RWPE2 (cell line): ENCODE data around the gene RIMKLB.

Experiments used
- ATAC-seq: fragments of 200-7000 bp; cut with Tn5 transposase; 3 replicates; pipeline ENCODE4 v1.9.1; 2021; ENCODE audit warnings: low read depth
- DNase-seq: peaks from one replicate; pipeline ENCODE4 v3.0.0-alpha.2; 2020; ENCODE audit warnings: low spot score
- H3K27ac ChIP-seq: fragments of 450-650 bp; 2 replicates; pipeline ENCODE4 v1.5.1; 2017; ENCODE audit warnings: mild to moderate bottlenecking; ENCODE audit not compliant: poor library complexity, severe bottlenecking
- H3K27me3 ChIP-seq: fragments of 250-450 bp; sonication (Bioruptor Pico); 2 replicates; pipeline ENCODE4 v1.5.1; 2021; ENCODE audit warnings: mild to moderate bottlenecking, moderate library complexity; ENCODE audit not compliant: insufficient read depth, poor library complexity, severe bottlenecking
- H3K36me3 ChIP-seq: fragments of 250-450 bp; sonication (Bioruptor Pico); 2 replicates; pipeline ENCODE4 v1.5.1; 2020; ENCODE audit warnings: low read depth, mild to moderate bottlenecking, moderate library complexity
- H3K4me1 ChIP-seq: fragments of 250-450 bp; sonication (Bioruptor Pico); 2 replicates; pipeline ENCODE4 v1.5.1; 2021; ENCODE audit warnings: mild to moderate bottlenecking, moderate library complexity; ENCODE audit not compliant: insufficient read depth, poor library complexity, severe bottlenecking
- H3K4me3 ChIP-seq: fragments of 250-450 bp; sonication (Bioruptor Pico); 2 replicates; pipeline ENCODE4 v1.5.1; 2021; ENCODE audit warnings: mild to moderate bottlenecking, moderate library complexity; ENCODE audit not compliant: severe bottlenecking
- H3K9me3 ChIP-seq: fragments of 250-450 bp; sonication (Bioruptor Pico); 2 replicates; pipeline ENCODE4 v1.5.1; 2021; ENCODE audit warnings: mild to moderate bottlenecking, moderate library complexity; ENCODE audit not compliant: severe bottlenecking
- CTCF ChIP-seq: fragments of 450-650 bp; IDR thresholded peaks from one replicate; pipeline ENCODE4 v1.5.1; 2017; ENCODE audit warnings: mild to moderate bottlenecking, moderate library complexity; ENCODE audit not compliant: poor library complexity, severe bottlenecking

The RIMKLB gene

GRCh38 chr12:8770499-8770898, 72.7 kb downstream of the RIMKLB start:
- Histone ChIP-seq H3K27ac (no peak overlapping the region), H3K27me3 (no peaks in the 10 kb centered on the region), H3K4me1 (no peaks in the 10 kb centered on the region), H3K4me3 (no peak overlapping the region), H3K9me3 (no peaks in the 10 kb centered on the region), H3K36me3 (no peaks in the 10 kb centered on the region)
- no peak for ATAC-seq
- no peak for DNase-seq
- no peak for TF ChIP-seq CTCF

GRCh38 chr12:8771072-8771471, 73.3 kb downstream of the RIMKLB start:
- Histone ChIP-seq H3K27ac (no peak overlapping the region), H3K9me3 (no peaks in the 10 kb centered on the region), H3K4me3 (no peak overlapping the region), H3K27me3 (no peaks in the 10 kb centered on the region), H3K4me1 (no peaks in the 10 kb centered on the region), H3K36me3 (no peaks in the 10 kb centered on the region)
- DNase-seq: no peak
- TF ChIP-seq CTCF: no peak
- no peak for ATAC-seq

DNA sequence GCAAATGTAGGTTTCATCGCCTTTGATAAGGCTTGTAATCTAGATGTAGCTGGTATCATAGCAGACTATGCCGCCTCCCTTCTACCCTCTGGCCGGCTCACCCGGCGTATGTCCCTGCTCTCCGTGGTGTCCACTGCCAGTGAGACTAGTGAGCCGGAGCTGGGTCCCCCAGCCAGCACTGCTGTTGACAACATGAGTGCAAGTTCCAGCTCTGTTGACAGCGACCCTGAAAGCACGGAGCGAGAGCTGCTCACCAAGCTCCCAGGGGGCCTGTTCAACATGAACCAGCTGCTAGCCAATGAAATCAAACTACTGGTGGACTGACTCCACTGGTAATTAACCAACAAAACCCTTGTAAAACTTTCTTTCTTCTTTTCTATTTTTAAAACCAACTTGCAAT, 75.7 kb downstream of the RIMKLB start:
- no peaks in the 10 kb centered on the region for H3K9me3 ChIP-seq
- ATAC-seq: no peak
- H3K4me1 ChIP-seq: no peaks in the 10 kb centered on the region
- DNase-seq: no peak
- H3K36me3 ChIP-seq: peaks cover 9% of the 10 kb centered on the region; the same call in 1 of the 2 replicates
- H3K4me3 ChIP-seq: no peak overlapping the region
- no peak for TF ChIP-seq CTCF
- H3K27ac ChIP-seq: no peak overlapping the region
- no peaks in the 10 kb centered on the region for H3K27me3 ChIP-seq

GRCh38 chr12:8779281-8779680, 81.5 kb downstream of the RIMKLB start:
- no peak for TF ChIP-seq CTCF
- DNase-seq: no peak
- ATAC-seq: no peak
- no peak overlapping the region for H3K4me3 ChIP-seq
- peaks cover 13% of the 10 kb centered on the region; the same call in 1 of the 2 replicates for H3K36me3 ChIP-seq
- no peaks in the 10 kb centered on the region for H3K9me3 ChIP-seq
- no peaks in the 10 kb centered on the region for H3K27me3 ChIP-seq
- no peaks in the 10 kb centered on the region for H3K4me1 ChIP-seq
- H3K27ac ChIP-seq: no peak overlapping the region

GRCh38 chr12:8779862-8780261, 82.1 kb downstream of the RIMKLB start:
- H3K36me3 ChIP-seq: peaks cover 13% of the 10 kb centered on the region; the same call in 1 of the 2 replicates
- no peaks in the 10 kb centered on the region for H3K9me3 ChIP-seq

More at GRCh38 chr12:8779862-8780261, 82.1 kb downstream of the RIMKLB start:
- ATAC-seq (no peak), DNase-seq (no peak)
- Histone ChIP-seq H3K4me3 (no peak overlapping the region), H3K27ac (no peak overlapping the region), H3K27me3 (no peaks in the 10 kb centered on the region), H3K4me1 (no peaks in the 10 kb centered on the region)
- peak; percentile 4 for TF ChIP-seq CTCF
